IMR-90 (cell line): Measurements from ENCODE around the gene ZNF217. TPM values are rescaled to one million over a fixed set of nuclear protein-coding genes. Genes with fewer than 3 reads are reported as not detected.

ENCODE experiments used
- ATAC-seq: fragments of 200-7000 bp; cut with Tn5 transposase; 2 replicates; pipeline ENCODE4 v1.9.1; 2020; ENCODE audit warnings: low read depth, mild to moderate bottlenecking, moderate library complexity
- BruUV-seq: library from RNA; stranded (reverse); fragments of 400-500 nt; replicated peaks from 2 replicates; lab custom pipeline; 2021; lab: Mats Ljungman, UMichigan
- CTCF ChIA-PET: fragments of 300-600 bp; formaldehyde crosslinking; extraction: SDS; loops from one replicate; lab custom pipeline; 2021; ENCODE audit warnings: antibody characterized with exemption; lab: Yijun Ruan, JAX
- POLR2A ChIA-PET: fragments of 300-600 bp; sonication (Branson Sonifier 250); formaldehyde crosslinking; loops from one replicate; lab custom pipeline; 2022; ENCODE audit warnings: antibody characterized with exemption; ENCODE audit not compliant: unreplicated experiment; lab: Charles Lee
- DNase-seq: peaks from one replicate; pipeline ENCODE4 v3.0.0; 2013
- H2AFZ ChIP-seq: replicated peaks from 2 replicates; pipeline ENCODE3; 2013; ENCODE audit warnings: low read length, mild to moderate bottlenecking; ENCODE audit not compliant: poor library complexity
- H2AK5ac ChIP-seq: 2 replicates; pipeline ENCODE4 v1.6.1; 2013; ENCODE audit warnings: low read depth, low read length, inconsistent platforms
- H2AK9ac ChIP-seq: replicated peaks from 2 replicates; pipeline ENCODE3; 2013; ENCODE audit warnings: mild to moderate bottlenecking, low read depth, low read length, moderate library complexity; ENCODE audit not compliant: poor library complexity
- H2BK120ac ChIP-seq: 2 replicates; pipeline ENCODE4 v1.6.1; 2013; ENCODE audit warnings: low read depth, low read length, inconsistent platforms
- H2BK15ac ChIP-seq: 3 replicates; pipeline ENCODE4 v1.6.1; 2013; ENCODE audit warnings: low read depth, low read length, inconsistent platforms
- H2BK20ac ChIP-seq: 2 replicates; pipeline ENCODE4 v1.6.1; 2013; ENCODE audit warnings: low read depth, mild to moderate bottlenecking, inconsistent platforms, low read length, moderate library complexity
- H2BK5ac ChIP-seq: 2 replicates; pipeline ENCODE4 v1.6.1; 2013; ENCODE audit warnings: mild to moderate bottlenecking, low read depth, low read length, inconsistent platforms; ENCODE audit not compliant: poor library complexity, severe bottlenecking
- H3K14ac ChIP-seq: replicated peaks from 2 replicates; pipeline ENCODE4 v1.6.1; 2013; ENCODE audit warnings: low read depth, low read length, inconsistent platforms
- H3K18ac ChIP-seq: 2 replicates; pipeline ENCODE4 v1.6.1; 2013; ENCODE audit warnings: low read depth, low read length, control low read depth
- H3K23ac ChIP-seq: 2 replicates; pipeline ENCODE4 v1.6.1; 2013; ENCODE audit warnings: low read depth, low read length, inconsistent platforms
- H3K27ac ChIP-seq: 2 replicates; pipeline ENCODE4 v1.5.1; 2013; ENCODE audit warnings: mild to moderate bottlenecking, control low read depth, low read length; ENCODE audit not compliant: insufficient read depth
- H3K27me3 ChIP-seq: 2 replicates; pipeline ENCODE4 v1.6.1; 2013; ENCODE audit warnings: low read length; ENCODE audit not compliant: control insufficient read depth, insufficient read depth
- H3K36me3 ChIP-seq: 2 replicates; pipeline ENCODE4 v1.6.1; 2013; ENCODE audit warnings: low read length, mixed read lengths; ENCODE audit not compliant: control insufficient read depth, insufficient read depth
- H3K4ac ChIP-seq: 2 replicates; pipeline ENCODE4 v1.6.1; 2013; ENCODE audit warnings: low read depth, low read length, inconsistent platforms
- H3K4me1 ChIP-seq: 2 replicates; pipeline ENCODE4 v1.6.1; 2013; ENCODE audit warnings: low read length, mixed read lengths; ENCODE audit not compliant: control insufficient read depth, insufficient read depth
- H3K4me2 ChIP-seq: 2 replicates; pipeline ENCODE4 v1.6.1; 2013; ENCODE audit warnings: low read depth, mild to moderate bottlenecking, control low read depth, low read length, moderate library complexity
- H3K4me3 ChIP-seq: 2 replicates; pipeline ENCODE4 v1.5.1; 2013; ENCODE audit warnings: low read depth, mild to moderate bottlenecking, control low read depth, low read length, moderate library complexity; ENCODE audit not compliant: insufficient read depth
- H3K56ac ChIP-seq: 2 replicates; pipeline ENCODE4 v1.6.1; 2013; ENCODE audit warnings: low read length, inconsistent platforms; ENCODE audit not compliant: insufficient read depth; ENCODE audit errors: extremely low read depth
- H3K79me1 ChIP-seq, 2 experiments: 2 replicates each; pipeline ENCODE4 v1.6.1; 2013; ENCODE audit warnings: low read length in 2 of 2, inconsistent platforms in 1 of 2, low read depth in 1 of 2
- H3K9ac ChIP-seq: 2 replicates; pipeline ENCODE4 v1.6.1; 2013; ENCODE audit warnings: low read depth, low read length, control low read depth
- H3K9me1 ChIP-seq: 2 replicates; pipeline ENCODE4 v1.6.1; 2013; ENCODE audit warnings: low read length, inconsistent platforms; ENCODE audit not compliant: insufficient read depth
- H3K9me3 ChIP-seq: 2 replicates; pipeline ENCODE4 v1.6.1; 2013; ENCODE audit warnings: low read length; ENCODE audit not compliant: control insufficient read depth, insufficient read depth
- H4K20me1 ChIP-seq: 2 replicates; pipeline ENCODE4 v1.6.1; 2013; ENCODE audit warnings: low read length, inconsistent platforms; ENCODE audit not compliant: insufficient read depth
- H4K5ac ChIP-seq: 2 replicates; pipeline ENCODE4 v1.6.1; 2013; ENCODE audit warnings: mild to moderate bottlenecking, low read depth, low read length, control low read depth
- H4K8ac ChIP-seq, 2 experiments: 2 replicates each; pipeline ENCODE4 v1.6.1; 2013; ENCODE audit warnings: low read depth in 2 of 2, low read length in 2 of 2, control low read depth in 1 of 2, inconsistent platforms in 1 of 2
- H4K91ac ChIP-seq: 2 replicates; pipeline ENCODE4 v1.6.1; 2013; ENCODE audit warnings: low read depth, low read length, inconsistent platforms; ENCODE audit not compliant: insufficient read depth
- FOS ChIP-seq: fragments of 150-350 bp; IDR thresholded peaks from 2 replicates; pipeline ENCODE4 v1.6.1; 2016; ENCODE audit warnings: low read depth, low read length
- POLR2A ChIP-seq: IDR thresholded peaks from 2 replicates; pipeline ENCODE4 v1.6.1; 2012; ENCODE audit warnings: mild to moderate bottlenecking, low read depth, low read length
- RAD21 ChIP-seq: IDR thresholded peaks from 2 replicates; pipeline ENCODE4 v1.6.1; 2012; ENCODE audit warnings: low read length, improper control_type of control experiment
- RFX5 ChIP-seq: IDR thresholded peaks from 2 replicates; pipeline ENCODE4 v1.8.0; 2012; ENCODE audit warnings: low read depth, mild to moderate bottlenecking, low read length, moderate library complexity
- WGBS, 2 experiments: methylation state at CpG; one replicate each; pipeline versions ENCODE4 v1.1.5 to v1.1.7; 2013; ENCODE audit warnings: missing lambda C conversion rate in 2 of 2; ENCODE audit not compliant: insufficient read length in 1 of 2; ENCODE audit errors: extremely low coverage in 2 of 2; 5-methylcytosine and 5-hydroxymethylcytosine counted together
- dilution Hi-C: fragments of 300-500 bp; cut with HindIII; formaldehyde crosslinking; loops from one replicate; pipeline ENCODE4 v1.14.3; 2018; ENCODE audit warnings: low sequenced_read_pairs; ENCODE audit not compliant: unreplicated experiment
- in situ Hi-C: fragments of 300-500 bp; cut with MboI; formaldehyde crosslinking; loops from 3 replicates; pipeline ENCODE4 v1.14.3; 2019; ENCODE audit warnings: low sequenced_read_pairs, inconsistent platforms, mixed read lengths
- intact Hi-C: fragments of 100-400 bp; cut with micrococcal nuclease; formaldehyde crosslinking; loops from 2 replicates; pipeline ENCODE4 v1.10.0; 2022
- polyA plus RNA-seq, 3 experiments: library from polyadenylated mRNA; depleted of rRNA; stranded (reverse); fragments of >200 nt; gene quantifications; 2 replicates each; pipeline ENCODE4 v1.2.3, GENCODE V29; 2012; ENCODE audit warnings: low replicate concordance in 1 of 3
- total RNA-seq: library from RNA; depleted of rRNA; stranded (reverse); fragments of >200 nt; gene quantifications from 2 replicates; pipeline ENCODE4 v1.2.3, GENCODE V29; 2012

The ZNF217 gene
- total and polyA plus RNA-seq, 2 of the 4 experiments (the other 2 are of a cell fraction): 9.1 to 27.8 TPM

DNA sequence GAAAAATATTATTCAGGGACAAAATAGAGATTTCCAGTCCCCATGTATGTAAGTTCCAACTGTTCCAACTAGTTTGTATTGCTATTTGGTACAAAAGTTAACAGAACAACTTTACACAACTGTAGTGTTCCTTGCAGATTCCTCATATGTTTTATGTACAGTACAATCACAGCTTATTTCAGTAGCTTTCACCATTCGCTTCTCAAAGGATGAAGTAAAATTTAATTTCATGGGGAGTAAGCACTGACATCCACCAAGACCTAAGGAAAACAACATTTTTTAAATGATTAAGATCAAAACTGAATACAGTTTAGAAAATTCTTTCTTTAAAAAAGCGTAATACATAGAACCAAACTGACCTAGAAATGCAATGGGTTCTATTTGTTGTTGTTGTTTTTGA, 24.6 kb downstream of the ZNF217 start:
- no peak overlapping the region for H4K91ac ChIP-seq
- no peak overlapping the region for H4K5ac ChIP-seq
- H2BK5ac ChIP-seq: no peak overlapping the region
- in situ Hi-C loops (no loop called here), intact Hi-C loops (no loop called here), dilution Hi-C loops (no loop called here)
- H3K4me3 ChIP-seq: no peak overlapping the region
- H3K27ac ChIP-seq: no peak overlapping the region
- H4K20me1 ChIP-seq: peaks cover 39% of the 10 kb centered on the region; the same call in 1 of the 2 replicates
- H3K18ac ChIP-seq: no peak overlapping the region
- no peak overlapping the region for H3K23ac ChIP-seq
- no peak overlapping the region for H3K9ac ChIP-seq
- H2AK9ac ChIP-seq: no peak overlapping the region
- ATAC-seq: no peak
- H3K36me3 ChIP-seq: peaks cover 54% of the 10 kb centered on the region
- no peaks in the 10 kb centered on the region for H3K27me3 ChIP-seq
- H4K8ac ChIP-seq: no peak overlapping the region
- peaks cover 2% of the 10 kb centered on the region; the same call in 1 of the 2 replicates for H3K4me1 ChIP-seq
- no peak overlapping the region for H3K14ac ChIP-seq
- POLR2A ChIA-PET: no interaction called here
- no CpG with 5 or more reads among the region's 2 CpGs for WGBS, 2 experiments
- no peak overlapping the region for H3K4ac ChIP-seq
- no peak overlapping the region for H2AFZ ChIP-seq
- no peaks in the 10 kb centered on the region for H3K9me3 ChIP-seq
- CTCF ChIA-PET: interaction anchor here (0.5 kb wide), 1 partner anchor 163 kb away, joined by 4 read pairs; no protein-coding TSS in a partner anchor
- no TSS peak for BruUV-seq
- no peak overlapping the region for H3K4me2 ChIP-seq
- H2AK5ac ChIP-seq: no peak overlapping the region
- no peaks in the 10 kb centered on the region for H3K9me1 ChIP-seq
- no peak overlapping the region for H2BK120ac ChIP-seq
- H3K79me1 ChIP-seq: peaks cover 33 to 47% of the 10 kb centered on the region in 2 experiments
- no peak overlapping the region for H2BK15ac ChIP-seq
- H3K56ac ChIP-seq: no peak overlapping the region
- no peak overlapping the region for H2BK20ac ChIP-seq
- DNase-seq: no peak
- TF ChIP-seq RFX5 (no peak), POLR2A (no peak), FOS (no peak), RAD21 (no peak)
